ENCODE measurements around the gene RNF151. TPM values are rescaled to one million over a fixed set of nuclear protein-coding genes. Genes with fewer than 3 reads are reported as not detected.

Gene RNF151
- total RNA-seq, 6 donors from 2014 or later: 0.37 TPM; not detected in 5

- H3K9me3 ChIP-seq: no peaks in the 10 kb centered on the region
- no peak for TF ChIP-seq POLR2A (IDR thresholded peaks at IDR 0.05)
- no peak for TF ChIP-seq POLR2AphosphoS5 (IDR thresholded peaks at IDR 0.05)
- TF ChIP-seq EP300 (IDR thresholded peaks at IDR 0.05): no peak
- no peak for TF ChIP-seq CTCF (IDR thresholded peaks at IDR 0.05)
- no peaks in the 10 kb centered on the region for H3K27me3 ChIP-seq
- 52 to 64% methylated on average over 10 of the region's 10 CpGs for WGBS, 2 donors
- peaks cover 9 to 16% (median 13%) of the 10 kb centered on the region in 4 donors for H3K4me1 ChIP-seq
- DNase-seq (no peak), ATAC-seq (ENCODE audit: low FRiP score in 2 of 2) (no peak)
- peak overlapping the region in 3 of 4 donors; percentile 86 to 95 (median 92) for H3K27ac ChIP-seq
- peak overlapping the region in 1 of 4 donors; percentile 68 for H3K4me3 ChIP-seq
- H3K36me3 ChIP-seq: no peaks in the 10 kb centered on the region
These were observed 36.3 kb upstream of the RNF151 start for GRCh38 chr16:1930338-1930720.

- Histone ChIP-seq H3K9me3 (no peaks in the 10 kb centered on the region), H3K4me3 (no peak overlapping the region), H3K36me3 (peaks cover 0 to 6% (median 3%) of the 10 kb centered on the region in 4 donors), H3K27me3 (no peaks in the 10 kb centered on the region), H3K4me1 (peaks cover 9 to 16% (median 13%) of the 10 kb centered on the region in 4 donors), H3K27ac (no peak overlapping the region)
- DNase-seq (peak in 1 of 2 donors; percentile 59), ATAC-seq (ENCODE audit: low FRiP score in 2 of 2) (peak in 1 of 2 donors; percentile 35)
- 67 to 72% methylated on average over 13 to 14 of the region's 19 CpGs for WGBS, 2 donors
- no peak for TF ChIP-seq CTCF (IDR thresholded peaks at IDR 0.05)
These were observed 34.3 kb upstream of the RNF151 start for GRCh38 chr16:1932050-1933028.

GRCh38 chr16:1933097-1933661 is 33.5 kb upstream of the RNF151 start:
- peaks cover 0 to 15% (median 8%) of the 10 kb centered on the region in 4 donors for H3K36me3 ChIP-seq
- ATAC-seq (ENCODE audit: low FRiP score in 2 of 2) (no peak), DNase-seq (peak in 1 of 2 donors; percentile 66)
- no peaks in the 10 kb centered on the region for H3K27me3 ChIP-seq
- no peaks in the 10 kb centered on the region for H3K9me3 ChIP-seq
- peaks cover 9 to 16% (median 13%) of the 10 kb centered on the region in 4 donors for H3K4me1 ChIP-seq
- H3K27ac ChIP-seq: no peak overlapping the region
- no peak overlapping the region for H3K4me3 ChIP-seq
- WGBS, 2 donors: 52 to 80% methylated on average over 5 to 11 of the region's 23 CpGs
- TF ChIP-seq POLR2A (IDR thresholded peaks at IDR 0.05) (no peak), EP300 (IDR thresholded peaks at IDR 0.05) (no peak), CTCF (IDR thresholded peaks at IDR 0.05) (no peak)

- TF ChIP-seq POLR2AphosphoS5 (IDR thresholded peaks at IDR 0.05): no peak
- no peak for TF ChIP-seq POLR2A (IDR thresholded peaks at IDR 0.05)
- TF ChIP-seq EP300 (IDR thresholded peaks at IDR 0.05): no peak
- TF ChIP-seq CTCF (IDR thresholded peaks at IDR 0.05): no peak
- H3K9me3 ChIP-seq: no peaks in the 10 kb centered on the region
- H3K4me3 ChIP-seq: no peak overlapping the region
- WGBS, 2 donors: 96 to 97% methylated on average over 11 of the region's 11 CpGs
- H3K4me1 ChIP-seq: peaks cover 5 to 10% (median 8%) of the 10 kb centered on the region in 4 donors
- DNase-seq (no peak), ATAC-seq (ENCODE audit: low FRiP score in 2 of 2) (no peak)
- peak overlapping the region in 1 of 4 donors; percentile 94 for H3K27ac ChIP-seq
- no peaks in the 10 kb centered on the region for H3K27me3 ChIP-seq
- peaks cover 3 to 44% (median 37%) of the 10 kb centered on the region in 4 donors for H3K36me3 ChIP-seq
These were observed 29.6 kb upstream of the RNF151 start for GRCh38 chr16:1936945-1937479.
